Lower leg skin (tissue), 3 donors: Measurements from ENCODE around the gene CREBBP.

Experiments used
- POLR2A ChIP-seq, 2 donors: fragments of 450-650 bp; IDR thresholded peaks; one replicate each; pipeline ENCODE4 v1.6.1; 2016 to 2017; ENCODE audit warnings: antibody characterized with exemption in 2 of 2, mild to moderate bottlenecking in 1 of 2, moderate library complexity in 1 of 2
- TF ChIP-seq, protein P1 (sequence below), 3 donors: fragments of 450-650 bp; IDR thresholded peaks; one replicate each; pipeline ENCODE4 v1.5.1; 2016; ENCODE audit warnings: antibody characterized with exemption in 3 of 3, mild to moderate bottlenecking in 3 of 3, moderate library complexity in 2 of 3

- TF ChIP-seq, protein P1, sequence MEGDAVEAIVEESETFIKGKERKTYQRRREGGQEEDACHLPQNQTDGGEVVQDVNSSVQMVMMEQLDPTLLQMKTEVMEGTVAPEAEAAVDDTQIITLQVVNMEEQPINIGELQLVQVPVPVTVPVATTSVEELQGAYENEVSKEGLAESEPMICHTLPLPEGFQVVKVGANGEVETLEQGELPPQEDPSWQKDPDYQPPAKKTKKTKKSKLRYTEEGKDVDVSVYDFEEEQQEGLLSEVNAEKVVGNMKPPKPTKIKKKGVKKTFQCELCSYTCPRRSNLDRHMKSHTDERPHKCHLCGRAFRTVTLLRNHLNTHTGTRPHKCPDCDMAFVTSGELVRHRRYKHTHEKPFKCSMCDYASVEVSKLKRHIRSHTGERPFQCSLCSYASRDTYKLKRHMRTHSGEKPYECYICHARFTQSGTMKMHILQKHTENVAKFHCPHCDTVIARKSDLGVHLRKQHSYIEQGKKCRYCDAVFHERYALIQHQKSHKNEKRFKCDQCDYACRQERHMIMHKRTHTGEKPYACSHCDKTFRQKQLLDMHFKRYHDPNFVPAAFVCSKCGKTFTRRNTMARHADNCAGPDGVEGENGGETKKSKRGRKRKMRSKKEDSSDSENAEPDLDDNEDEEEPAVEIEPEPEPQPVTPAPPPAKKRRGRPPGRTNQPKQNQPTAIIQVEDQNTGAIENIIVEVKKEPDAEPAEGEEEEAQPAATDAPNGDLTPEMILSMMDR (IDR thresholded peaks at IDR 0.05) = no peak
- TF ChIP-seq POLR2A (IDR thresholded peaks at IDR 0.05) = no peak
Measured at GRCh38 chr16:3738128-3738527, 142.4 kb downstream of the CREBBP start.
